Measurements from ENCODE around the gene NPAS1.

Gene NPAS1

DNA sequence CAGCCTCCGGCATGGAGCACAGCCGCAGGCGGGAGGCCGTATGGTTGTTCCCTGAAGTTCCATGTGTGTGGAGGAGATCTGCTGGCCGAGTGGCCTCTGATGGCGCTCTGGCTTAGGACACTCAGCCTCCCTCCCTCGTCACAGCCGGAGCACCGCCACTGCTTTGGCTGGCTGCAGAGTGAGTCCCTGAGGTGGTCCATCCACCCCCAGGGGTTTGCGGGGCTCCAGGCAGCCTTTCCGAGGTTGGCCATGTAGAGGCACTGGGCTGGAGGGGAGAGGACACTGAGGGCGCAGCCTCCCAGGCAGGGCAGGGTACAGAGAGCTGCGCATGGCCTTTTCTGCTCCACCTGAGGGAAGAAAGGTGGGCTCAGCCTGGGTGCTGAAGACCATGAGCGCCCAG is 19.8 kb upstream of the NPAS1 start:
- Histone ChIP-seq H3K27ac (no peak overlapping the region), H3K4me3 (no peak overlapping the region)
- TF ChIP-seq CTCF (IDR thresholded peaks at IDR 0.05), result no peak
- no peak for DNase-seq (ENCODE audit: low spot score)

DNA sequence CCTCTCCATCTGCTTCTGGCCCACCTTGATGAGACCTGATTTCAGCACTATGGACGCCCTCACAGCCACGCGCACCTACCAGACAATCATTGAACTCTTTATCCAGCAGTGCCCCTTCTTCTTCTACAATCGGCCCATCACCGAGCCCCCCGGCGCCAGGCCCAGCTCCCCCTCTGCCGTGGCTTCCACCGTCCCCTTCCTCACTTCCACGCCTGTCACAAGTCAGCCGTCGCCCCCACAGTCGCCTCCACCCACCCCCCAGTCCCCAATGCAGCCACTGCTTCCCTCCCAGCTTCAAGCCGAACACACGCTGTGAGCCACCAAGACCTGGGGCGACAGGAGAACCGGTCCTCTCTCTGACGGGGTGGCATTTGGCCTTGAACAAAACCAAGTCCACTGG is 19.3 kb upstream of the NPAS1 start:
- no peak for DNase-seq (ENCODE audit: low spot score)
- Histone ChIP-seq H3K27ac (no peak overlapping the region), H3K4me3 (no peak overlapping the region)
- TF ChIP-seq CTCF (IDR thresholded peaks at IDR 0.05), result no peak

DNA sequence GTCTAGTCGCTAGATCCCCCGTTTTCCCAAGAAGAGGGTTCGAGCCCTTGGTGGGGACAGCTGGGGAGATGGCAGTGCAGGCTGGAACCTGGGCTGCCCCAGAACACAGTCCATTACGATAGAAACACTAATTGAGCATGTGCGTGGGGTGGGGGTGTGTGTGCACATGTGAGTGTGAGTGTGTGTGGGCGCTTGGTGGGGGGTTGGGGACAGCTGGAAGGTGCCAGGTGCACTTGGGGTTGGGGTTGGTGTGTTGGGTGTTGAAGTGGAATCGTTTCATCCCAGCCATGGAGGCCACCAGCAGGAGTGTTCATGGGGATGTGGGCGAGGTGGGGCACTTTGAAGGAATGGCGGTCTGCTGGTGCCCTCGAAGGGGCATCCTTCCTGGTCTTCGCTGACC is 18.1 kb upstream of the NPAS1 start:
- Histone ChIP-seq H3K4me3 (no peak overlapping the region), H3K27ac (no peak overlapping the region)
- DNase-seq (ENCODE audit: low spot score), result no peak
- no peak for TF ChIP-seq CTCF (IDR thresholded peaks at IDR 0.05)

- no peak overlapping the region for H3K4me3 ChIP-seq
- no peak for TF ChIP-seq CTCF (IDR thresholded peaks at IDR 0.05)
- no peak overlapping the region for H3K27ac ChIP-seq
- DNase-seq (ENCODE audit: low spot score), result no peak
Measured at GRCh38 chr19:47002106-47002766, 17.4 kb upstream of the NPAS1 start.

DNA sequence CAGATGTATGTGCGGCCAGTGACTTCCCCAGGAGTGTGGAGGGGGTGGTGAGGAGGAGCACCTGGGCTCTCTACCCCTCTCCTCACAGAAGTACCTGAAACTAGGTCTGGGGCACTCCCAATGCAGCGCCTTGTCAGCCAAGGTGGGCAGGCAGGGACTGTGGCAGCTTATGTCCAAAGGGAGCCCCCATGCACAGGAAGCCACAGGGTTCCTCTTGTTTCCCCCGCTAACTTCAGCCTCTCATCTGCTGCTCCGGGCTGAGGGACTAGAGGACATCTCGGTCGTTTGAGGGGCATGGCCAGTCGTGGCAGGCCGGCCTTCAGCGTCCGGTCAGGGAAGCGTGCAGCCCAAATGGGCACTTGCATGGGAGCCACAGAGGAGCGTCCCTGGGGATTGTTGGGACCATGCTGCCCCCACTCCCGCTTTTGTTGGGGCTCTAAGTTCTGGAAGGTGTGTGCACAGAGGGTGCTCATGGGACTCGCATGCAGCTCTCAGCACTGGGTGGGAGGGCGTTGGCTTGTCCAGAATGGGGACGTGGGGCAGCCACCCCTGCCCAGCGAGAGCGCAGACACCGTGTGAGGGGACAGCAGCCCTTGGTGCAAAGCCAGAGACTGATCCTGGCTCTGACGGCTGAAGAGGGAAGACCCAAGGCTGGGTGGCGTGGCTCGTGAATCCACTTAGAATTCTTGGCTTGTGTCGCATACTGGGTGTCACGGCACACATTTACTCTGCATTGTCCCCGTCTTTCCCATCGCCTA is 16.6 kb upstream of the NPAS1 start:
- DNase-seq (ENCODE audit: low spot score), result no peak
- Histone ChIP-seq H3K4me3 (no peak overlapping the region), H3K27ac (no peak overlapping the region)
- TF ChIP-seq CTCF (IDR thresholded peaks at IDR 0.05), result no peak

GRCh38 chr19:47003611-47004465 is 15.8 kb upstream of the NPAS1 start:
- Histone ChIP-seq H3K4me3 (peak overlapping the region; percentile 42), H3K27ac (no peak overlapping the region)
- no peak for DNase-seq (ENCODE audit: low spot score)
- no peak for TF ChIP-seq CTCF (IDR thresholded peaks at IDR 0.05)
